T-helper 1 cell treated with Interleukin-12 subunit alpha and Interleukin-12 subunit beta and Interleukin-4 antibody, amounts not matched to agents 30 ng/mL and 1 ng/mL, for 36 hours (primary cell): ENCODE measurements around the gene BRD3OS. TPM values are rescaled to one million over a fixed set of nuclear protein-coding genes. Genes with fewer than 3 reads are reported as not detected.

Experiments used
- intact Hi-C: fragments of 100-400 bp; cut with micrococcal nuclease; formaldehyde crosslinking; loops from one replicate; pipeline ENCODE4 v1.15.1; 2024
- total RNA-seq: library from RNA; stranded (reverse); gene quantifications from 2 replicates; pipeline ENCODE4 v1.2.3, GENCODE V29; 2022

BRD3OS gene
- total RNA-seq, 1 donor from 2014 or later = 14.4 TPM

DNA sequence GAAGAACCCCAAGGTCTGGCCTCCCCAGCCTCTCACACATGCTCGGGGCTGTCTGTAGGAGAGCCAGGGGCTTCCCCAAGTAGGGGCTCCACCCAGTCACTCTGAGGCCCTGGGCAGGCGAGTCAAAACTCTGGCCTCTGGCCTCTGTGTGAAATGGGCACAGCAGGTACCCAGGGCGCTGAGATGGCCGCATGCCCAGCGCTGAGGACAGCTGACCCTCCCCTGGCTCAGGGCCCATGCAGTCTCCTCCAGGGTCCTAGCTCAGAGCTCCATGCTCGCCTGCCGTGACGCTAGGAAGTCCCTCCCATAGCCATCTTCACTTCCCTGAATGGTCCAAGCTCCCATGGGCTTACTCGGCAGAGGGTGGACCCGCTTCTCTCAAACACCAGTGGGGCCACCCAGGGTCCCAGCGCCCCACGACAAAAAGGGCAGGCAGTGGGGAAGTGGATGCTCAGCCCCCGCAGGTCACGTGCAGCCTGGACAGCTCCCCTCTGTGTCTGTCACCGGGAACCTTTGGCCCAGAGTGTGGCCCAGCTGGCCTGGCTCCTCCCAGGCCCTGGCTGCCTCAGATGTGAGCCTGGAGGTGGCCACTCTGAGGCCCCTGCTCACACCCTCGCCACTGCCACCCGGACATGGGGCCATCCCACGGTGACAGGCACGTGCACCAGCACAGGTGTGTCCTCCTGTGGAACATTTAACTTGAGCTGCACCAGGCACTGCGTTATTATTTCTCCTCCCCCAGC, 21.0 kb upstream of the BRD3OS start:
- intact Hi-C loops = no loop called here

GRCh38 chr9:134004881-134005280, 20.4 kb upstream of the BRD3OS start:
- intact Hi-C loops = no loop called here

GRCh38 chr9:134005381-134005780, 19.9 kb upstream of the BRD3OS start:
- intact Hi-C loops = no loop called here

- intact Hi-C loops = no loop called here
These were observed 18.1 kb upstream of the BRD3OS start for GRCh38 chr9:134007150-134007549.

GRCh38 chr9:134007571-134007970, 17.7 kb upstream of the BRD3OS start:
- intact Hi-C loops = no loop called here

- intact Hi-C loops = no loop called here
These were observed 14.7 kb upstream of the BRD3OS start for GRCh38 chr9:134010310-134011173.

DNA sequence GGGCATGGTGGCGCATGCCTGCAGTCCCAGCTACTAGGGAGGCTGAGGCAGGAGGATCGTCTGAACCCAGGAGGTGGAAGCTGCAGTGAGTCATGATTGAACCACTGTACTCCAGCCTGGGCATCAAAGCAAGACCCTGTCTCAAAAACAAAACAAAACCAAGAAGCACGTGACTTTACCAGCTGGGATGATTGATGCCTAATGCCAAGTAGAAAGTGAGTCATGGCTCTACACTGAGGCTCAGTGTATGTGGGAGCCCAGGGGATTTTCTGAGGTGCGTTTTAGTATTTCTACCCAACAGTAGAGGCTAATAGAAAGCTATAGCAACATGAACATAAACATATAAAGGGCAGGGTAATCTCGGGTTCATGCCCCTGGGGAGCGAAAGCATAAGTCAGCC, 13.9 kb upstream of the BRD3OS start:
- intact Hi-C loops = no loop called here

GRCh38 chr9:134014946-134015345, 10.3 kb upstream of the BRD3OS start:
- intact Hi-C loops = no loop called here

- intact Hi-C loops = loop anchor here (2.0 kb wide), 2 partner anchors 566 to 1080 kb away; partner anchors contain the start of genes CACFD1 and TSC1
These were observed 978 bp upstream of the BRD3OS start for GRCh38 chr9:134024214-134024792.

- intact Hi-C loops = loop anchor here (1.0 to 2.0 kb wide), 8 partner anchors 32 to 1081 kb away; partner anchors contain the start of genes BRD3, CACFD1, GTF3C5 and RNU6ATAC
These were observed 593 bp downstream of the BRD3OS start for GRCh38 chr9:134025606-134026541.

DNA sequence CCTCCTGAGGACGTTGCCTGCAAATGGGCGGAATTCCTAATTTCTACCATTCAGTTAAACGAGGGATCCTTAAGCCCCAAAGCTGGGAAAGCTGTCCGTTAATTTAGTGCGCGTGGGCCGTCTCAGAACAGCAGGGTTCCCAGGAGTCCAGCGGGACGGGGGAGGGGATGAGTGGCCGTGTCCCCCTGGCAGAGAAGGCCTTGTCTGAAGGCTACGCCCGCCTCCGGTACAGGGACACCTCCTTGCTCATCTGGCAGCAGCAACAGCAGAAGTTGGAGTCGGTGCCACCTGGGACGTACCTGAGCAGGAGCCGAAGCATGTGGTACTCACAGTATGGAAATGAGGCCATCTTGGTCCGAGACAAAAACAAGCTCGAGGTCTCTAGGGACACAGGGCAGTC, 1.3 kb downstream of the BRD3OS start:
- intact Hi-C loops = no loop called here

GRCh38 chr9:134026981-134027380, 1.7 kb downstream of the BRD3OS start:
- intact Hi-C loops = no loop called here

DNA sequence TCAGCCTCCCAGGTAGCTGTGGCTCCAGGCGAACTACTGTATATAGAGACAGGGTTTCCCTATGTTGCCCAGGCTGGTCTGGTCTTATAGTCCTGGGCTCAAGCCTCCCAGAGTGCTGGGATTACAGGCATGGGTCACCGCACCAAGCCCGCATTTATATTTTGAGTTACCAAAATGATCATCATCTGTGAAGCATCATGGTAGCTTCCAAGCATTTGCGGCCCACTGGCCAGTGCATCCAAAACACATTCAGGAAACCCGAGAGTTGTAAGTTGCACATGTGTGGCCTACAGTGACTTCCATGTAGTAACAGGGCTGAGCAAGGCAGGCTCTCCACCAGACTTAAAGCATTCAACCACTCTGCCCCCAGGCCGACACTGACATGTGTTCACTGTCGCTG, 2.3 kb downstream of the BRD3OS start:
- intact Hi-C loops = no loop called here

GRCh38 chr9:134028076-134028475, 2.8 kb downstream of the BRD3OS start:
- intact Hi-C loops = no loop called here

DNA sequence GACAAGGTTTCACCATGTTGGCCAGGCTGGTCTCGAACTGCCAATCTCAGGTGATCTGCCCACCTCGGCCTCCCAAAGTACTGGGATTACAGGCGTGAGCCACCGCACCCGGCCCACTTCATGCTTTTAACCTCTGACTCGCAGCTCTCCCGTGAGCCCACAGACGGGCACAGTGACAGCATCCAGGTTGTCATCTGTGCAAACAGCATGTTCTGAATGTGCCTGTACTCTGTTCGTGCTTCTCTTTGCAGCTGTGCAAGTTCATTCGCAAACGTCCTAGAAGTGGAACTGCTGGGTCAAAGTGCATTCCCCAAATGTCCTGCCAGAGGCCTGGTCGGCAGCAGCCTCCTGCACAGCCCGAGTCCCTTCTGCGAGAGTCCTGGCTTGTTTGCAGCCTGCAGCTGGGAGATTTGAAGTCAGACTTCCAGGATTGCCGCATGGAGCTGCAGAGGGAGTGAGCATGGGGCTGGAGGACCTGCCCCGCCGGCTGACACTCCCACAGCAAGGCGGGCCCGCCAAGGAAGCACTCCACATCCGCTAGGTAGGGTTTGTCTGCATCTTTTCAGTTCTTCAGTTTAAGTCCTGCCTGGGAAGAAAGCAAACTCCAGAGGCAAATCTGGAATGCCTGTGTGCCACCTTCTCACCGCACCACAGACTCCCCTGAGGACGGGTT, 3.4 kb downstream of the BRD3OS start:
- intact Hi-C loops = no loop called here

GRCh38 chr9:134029248-134030226, 4.3 kb downstream of the BRD3OS start:
- intact Hi-C loops = no loop called here

GRCh38 chr9:134030821-134031470, 5.7 kb downstream of the BRD3OS start:
- intact Hi-C loops = no loop called here

DNA sequence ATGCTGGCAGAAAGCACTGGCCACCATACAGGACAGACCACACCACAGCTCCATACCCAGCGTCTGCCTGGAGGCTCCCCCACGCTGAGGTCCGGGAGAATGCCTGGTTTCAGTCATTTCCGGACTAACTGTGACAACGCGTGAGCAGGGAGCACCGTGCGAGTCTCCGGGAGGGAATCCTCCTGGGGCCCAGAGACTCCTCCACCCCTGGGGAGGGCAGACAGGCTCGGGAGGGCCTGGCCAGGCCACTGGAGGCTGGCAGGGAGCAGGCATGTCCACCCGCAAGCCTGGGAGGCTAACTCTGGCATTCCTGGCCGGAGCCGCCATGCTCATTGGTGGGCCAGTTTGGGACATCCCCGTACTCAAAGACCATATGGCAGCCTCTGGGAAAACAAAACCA, 6.5 kb downstream of the BRD3OS start:
- intact Hi-C loops = no loop called here
